Nephron progenitor cell (in vitro differentiated cells): Measurements from ENCODE around the gene ZFPL1.

Experiments
- DNase-seq: peaks from one replicate; pipeline ENCODE4 v3.0.0; 2021
- H3K27ac Mint-ChIP-seq: 2 replicates; pipeline ENCODE4 v1.8.0; 2021; ENCODE audit warnings: mild to moderate bottlenecking, moderate library complexity, mixed read lengths
- H3K27me3 Mint-ChIP-seq: 2 replicates; pipeline ENCODE4 v1.8.0; 2021; ENCODE audit warnings: mild to moderate bottlenecking, low read depth, mixed read lengths; ENCODE audit not compliant: poor library complexity
- H3K36me3 Mint-ChIP-seq: 2 replicates; pipeline ENCODE4 v1.8.0; 2021; ENCODE audit warnings: low read depth, mixed read lengths
- H3K4me1 Mint-ChIP-seq: 2 replicates; pipeline ENCODE4 v1.8.0; 2021; ENCODE audit warnings: mixed read lengths
- H3K4me3 Mint-ChIP-seq: 2 replicates; pipeline ENCODE4 v1.8.0; 2021; ENCODE audit warnings: mild to moderate bottlenecking, moderate library complexity, mixed read lengths
- H3K9me3 Mint-ChIP-seq: 2 replicates; pipeline ENCODE4 v1.8.0; 2021; ENCODE audit warnings: mild to moderate bottlenecking, moderate library complexity, mixed read lengths
- CTCF ChIP-seq: fragments of 200-600 bp; sonication (generic); IDR thresholded peaks from 2 replicates; pipeline ENCODE4 v1.5.0; 2021; ENCODE audit warnings: antibody characterized with exemption

The ZFPL1 gene

GRCh38 chr11:65078786-65079342 lies 5.2 kb upstream of the ZFPL1 start:
- no peak overlapping the region for H3K4me3 Mint-ChIP-seq
- H3K9me3 Mint-ChIP-seq, result no peaks in the 10 kb centered on the region
- no peak for DNase-seq
- H3K4me1 Mint-ChIP-seq, result peaks cover 38% of the 10 kb centered on the region
- peak overlapping the region; percentile 45 for H3K27ac Mint-ChIP-seq
- H3K27me3 Mint-ChIP-seq, result no peaks in the 10 kb centered on the region
- no peak for TF ChIP-seq CTCF
- H3K36me3 Mint-ChIP-seq, result peaks cover 47% of the 10 kb centered on the region

GRCh38 chr11:65083134-65083833 lies 738 bp upstream of the ZFPL1 start:
- no peak for TF ChIP-seq CTCF

GRCh38 chr11:65084598-65085375 lies 765 bp downstream of the ZFPL1 start:
- H3K4me3 Mint-ChIP-seq, result peak overlapping the region; percentile 99
- TF ChIP-seq CTCF, result no peak
- H3K36me3 Mint-ChIP-seq, result peaks cover 27% of the 10 kb centered on the region
- no peaks in the 10 kb centered on the region for H3K9me3 Mint-ChIP-seq
- peaks cover 41% of the 10 kb centered on the region for H3K4me1 Mint-ChIP-seq
- H3K27me3 Mint-ChIP-seq, result no peaks in the 10 kb centered on the region
- H3K27ac Mint-ChIP-seq, result peak overlapping the region; percentile 98
- DNase-seq, result no peak

More at GRCh38 chr11:65083134-65083833, 738 bp upstream of the ZFPL1 start:
- Mint-ChIP-seq H3K9me3 (no peaks in the 10 kb centered on the region), H3K27me3 (no peaks in the 10 kb centered on the region), H3K4me3 (peak overlapping the region; percentile 99), H3K36me3 (peaks cover 26% of the 10 kb centered on the region), H3K27ac (peak overlapping the region; percentile 98), H3K4me1 (peaks cover 48% of the 10 kb centered on the region)
- no peak for DNase-seq

DNA sequence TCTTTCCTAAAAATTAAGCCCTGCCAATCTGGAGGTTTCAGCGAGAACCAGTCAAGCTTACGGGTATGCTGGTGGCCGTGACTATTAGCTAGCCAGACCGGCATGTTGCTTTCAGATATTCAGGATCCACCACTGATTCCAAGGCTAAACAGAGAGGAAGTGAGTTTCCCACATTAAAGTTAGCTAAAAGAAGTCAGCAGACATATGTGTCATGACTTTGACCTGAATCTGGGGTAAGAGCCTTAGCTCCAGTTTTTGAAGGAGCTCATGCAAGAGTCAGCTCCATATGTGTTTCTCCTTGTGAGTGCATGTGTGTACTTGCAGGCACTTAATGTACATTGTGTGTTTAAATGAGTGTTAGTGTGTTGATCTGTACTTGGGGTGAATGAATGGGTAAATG lies 1.4 kb downstream of the ZFPL1 start:
- H3K27ac Mint-ChIP-seq, result peak overlapping the region; percentile 1

DNA sequence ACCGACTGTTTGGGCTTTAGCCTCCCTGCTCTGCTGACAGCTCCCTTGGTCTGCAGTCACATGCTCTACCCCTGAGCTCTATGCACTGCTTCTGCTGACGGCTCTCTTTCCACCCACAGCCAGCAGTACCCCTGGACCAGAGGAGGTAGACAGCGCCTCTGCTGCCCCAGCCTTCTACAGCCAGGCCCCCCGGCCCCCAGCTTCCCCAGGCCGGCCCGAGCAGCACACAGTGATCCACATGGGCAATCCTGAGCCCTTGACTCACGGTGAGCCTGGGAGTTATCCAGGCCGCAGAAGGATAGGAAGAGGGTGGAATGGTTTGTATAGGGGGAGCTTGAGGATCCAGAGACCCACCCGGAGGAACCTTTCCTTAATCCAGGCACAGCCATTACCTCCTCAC lies 2.8 kb downstream of the ZFPL1 start:
- Mint-ChIP-seq H3K27ac (no peak overlapping the region), H3K4me1 (peaks cover 32% of the 10 kb centered on the region), H3K9me3 (no peaks in the 10 kb centered on the region), H3K27me3 (no peaks in the 10 kb centered on the region), H3K4me3 (no peak overlapping the region), H3K36me3 (peaks cover 17% of the 10 kb centered on the region)
- no peak for TF ChIP-seq CTCF
- no peak for DNase-seq

More for the DNA sequence above, 1.4 kb downstream of the ZFPL1 start:
- no peak for DNase-seq
- no peak for TF ChIP-seq CTCF
- Mint-ChIP-seq H3K4me1 (peaks cover 38% of the 10 kb centered on the region), H3K4me3 (peak overlapping the region; percentile 99), H3K36me3 (peaks cover 22% of the 10 kb centered on the region), H3K27me3 (no peaks in the 10 kb centered on the region), H3K9me3 (no peaks in the 10 kb centered on the region)
